Middle frontal gyrus (tissue), 1 donor: ENCODE measurements around the gene WNT2B.

Experiments used
- DNase-seq: peaks from one replicate; pipeline ENCODE4 v3.0.0-alpha.2; 2015; ENCODE audit warnings: low spot score; ENCODE audit errors: extremely low spot score

Gene WNT2B

GRCh38 chr1:112527266-112528010, 18.7 kb downstream of the WNT2B start:
- no peak for DNase-seq

DNA sequence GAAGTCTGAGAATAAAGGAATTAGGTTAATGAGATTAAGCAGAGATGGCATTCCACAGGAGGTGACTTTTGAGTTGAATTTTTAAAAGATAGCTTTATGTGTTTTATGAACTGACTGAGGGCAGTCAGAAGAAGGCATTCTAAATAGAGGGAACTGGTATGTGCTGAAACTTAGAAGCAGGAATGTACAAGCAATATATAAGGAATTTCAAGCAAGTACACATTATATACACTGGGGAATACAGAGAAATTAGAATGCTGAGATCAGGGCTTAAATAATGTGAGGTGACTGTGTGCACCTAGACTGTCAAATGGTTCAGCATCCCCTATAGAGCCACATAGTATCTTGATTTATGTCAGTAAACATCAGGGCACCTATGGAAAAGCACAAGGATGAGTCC, 19.3 kb downstream of the WNT2B start:
- no peak for DNase-seq

DNA sequence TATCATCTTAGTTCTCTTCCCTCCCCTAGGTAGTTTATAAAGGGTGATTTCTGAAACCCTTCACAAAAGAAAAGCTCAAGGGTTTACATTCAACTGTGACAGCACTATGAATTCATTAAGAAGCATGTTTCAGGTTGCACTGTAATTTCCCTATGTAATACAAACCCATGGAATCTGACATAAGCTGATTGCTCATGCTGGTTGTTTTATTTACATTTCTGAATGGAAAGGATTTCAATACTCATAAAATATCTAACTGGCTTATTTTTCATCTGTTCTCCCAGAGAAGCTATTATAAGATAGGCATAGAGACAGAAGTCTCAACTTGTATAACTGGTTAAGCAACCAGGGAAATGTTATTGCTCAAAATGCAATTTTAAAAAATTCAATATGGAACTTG, 20.5 kb downstream of the WNT2B start:
- no peak for DNase-seq

DNA sequence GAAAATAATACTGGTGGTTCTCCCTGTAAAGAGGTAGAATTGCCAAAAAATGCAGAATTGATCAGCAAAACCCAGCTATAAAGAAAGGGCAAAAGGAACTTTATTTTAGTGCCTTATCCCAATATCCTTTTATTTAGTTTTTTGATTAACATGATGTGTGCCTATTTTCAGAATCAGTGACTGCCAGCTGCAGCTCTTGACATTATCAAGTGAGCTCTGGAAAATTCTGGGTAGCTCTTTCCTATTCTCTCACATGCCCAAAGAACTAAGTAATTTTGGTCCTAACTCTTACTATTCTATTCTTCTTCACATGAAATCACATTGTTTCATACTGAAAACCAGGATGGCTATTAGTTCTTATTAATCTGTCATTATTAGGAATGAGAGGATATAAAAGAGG, 22.1 kb downstream of the WNT2B start:
- no peak for DNase-seq

GRCh38 chr1:112532064-112532463, 23.3 kb downstream of the WNT2B start:
- no peak for DNase-seq

- DNase-seq = no peak
Measured at GRCh38 chr1:112533029-112533428, 24.3 kb downstream of the WNT2B start.

DNA sequence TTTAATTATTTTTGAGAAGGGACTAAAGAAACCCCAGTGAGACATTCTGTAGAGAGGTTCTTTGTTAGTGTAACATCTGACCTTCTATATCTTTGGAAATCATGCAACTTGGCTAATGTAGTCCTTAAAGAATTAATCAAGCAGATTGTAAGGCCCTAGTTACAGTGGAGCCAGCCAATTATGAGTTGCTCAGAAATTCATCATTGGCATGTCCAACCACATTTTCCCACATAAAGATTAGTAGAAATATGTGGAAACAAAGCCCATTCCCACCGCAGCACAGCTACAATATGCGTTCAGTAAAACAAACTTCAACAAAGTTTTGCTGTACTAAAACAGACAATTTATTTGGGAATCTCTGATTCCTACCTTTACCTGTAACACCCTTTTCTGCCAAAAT, 27.8 kb downstream of the WNT2B start:
- no peak for DNase-seq

DNA sequence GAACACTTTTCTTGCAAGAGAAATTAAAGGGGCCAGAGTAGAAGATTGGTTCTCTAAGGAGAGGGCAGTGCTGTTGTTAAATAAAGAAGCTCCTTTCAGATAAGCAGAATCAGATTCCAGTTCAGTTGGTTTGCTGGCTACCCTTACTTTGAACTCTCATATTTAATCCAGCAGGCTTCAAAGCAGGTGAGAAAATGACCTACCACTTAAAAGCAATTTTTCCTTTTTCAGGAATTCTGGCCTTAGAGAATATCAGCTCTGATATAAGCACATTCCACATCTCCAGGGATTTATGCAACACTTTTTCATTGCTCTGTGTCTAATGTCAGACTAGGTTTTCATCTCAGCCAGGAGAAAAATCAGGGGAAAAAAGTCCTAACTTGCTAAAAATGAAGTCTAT, 28.7 kb downstream of the WNT2B start:
- no peak for DNase-seq

GRCh38 chr1:112538883-112539282, 30.1 kb downstream of the WNT2B start:
- no peak for DNase-seq

- no peak for DNase-seq
Measured at GRCh38 chr1:112540226-112540794, 31.5 kb downstream of the WNT2B start.

GRCh38 chr1:112541299-112541698, 32.5 kb downstream of the WNT2B start:
- DNase-seq = no peak

DNA sequence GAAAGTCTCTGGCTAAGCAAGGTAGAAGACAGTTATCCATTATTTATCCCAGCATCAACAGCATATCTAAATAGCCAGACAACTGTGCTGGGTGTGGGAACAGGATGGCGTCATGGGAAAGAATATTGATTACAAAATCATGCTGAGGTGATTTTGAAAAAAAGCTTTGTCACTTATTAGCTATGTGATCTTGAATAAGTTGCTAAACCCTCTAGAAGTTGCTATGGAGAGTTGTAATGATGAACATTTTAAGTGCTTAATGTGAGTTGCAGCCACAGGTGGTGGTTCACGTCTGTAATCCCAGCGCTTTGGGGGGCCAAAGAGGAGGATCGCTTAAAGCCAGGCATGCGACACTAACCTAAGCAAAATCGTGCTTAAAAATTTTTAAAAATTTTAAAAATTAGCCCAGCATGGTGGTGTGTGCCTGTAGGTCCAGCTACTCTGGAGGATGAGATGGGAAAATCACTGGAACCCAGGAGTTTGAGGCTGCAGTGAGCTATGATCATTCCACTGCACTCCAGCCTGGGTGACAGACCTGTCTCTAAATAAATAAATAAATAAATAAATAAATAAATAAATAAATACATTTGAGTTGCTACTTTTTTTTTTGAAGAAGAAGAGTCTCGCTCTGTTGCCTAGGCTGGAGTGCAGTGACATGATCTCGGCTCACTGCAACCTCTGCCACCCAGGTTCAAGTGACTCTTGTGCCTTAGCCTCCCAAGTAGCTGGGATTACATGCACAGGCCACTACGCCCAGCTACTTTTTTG, 33.6 kb downstream of the WNT2B start:
- no peak for DNase-seq

- no peak for DNase-seq
Measured at GRCh38 chr1:112544011-112544688, 35.4 kb downstream of the WNT2B start.

DNA sequence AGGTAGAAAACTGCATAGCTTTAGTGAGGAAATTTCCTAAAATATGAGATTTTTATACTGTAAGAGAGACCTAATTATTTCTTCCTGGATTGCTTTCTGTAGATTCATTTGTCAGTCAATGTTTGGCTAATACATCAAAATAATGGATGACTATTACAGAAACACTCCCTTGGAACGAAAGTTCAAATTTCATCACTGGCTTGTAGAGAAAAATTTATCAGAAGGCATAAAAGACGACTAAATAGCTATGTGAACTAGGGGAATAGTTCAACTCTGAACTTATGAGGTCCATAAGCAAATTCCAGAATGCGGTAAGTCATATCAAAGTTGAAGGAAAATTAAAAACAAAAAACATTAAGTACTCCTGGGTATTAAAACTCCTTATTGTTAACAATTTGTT, 36.0 kb downstream of the WNT2B start:
- DNase-seq = no peak

- no peak for DNase-seq
Measured at GRCh38 chr1:112546076-112546475, 37.3 kb downstream of the WNT2B start.

DNA sequence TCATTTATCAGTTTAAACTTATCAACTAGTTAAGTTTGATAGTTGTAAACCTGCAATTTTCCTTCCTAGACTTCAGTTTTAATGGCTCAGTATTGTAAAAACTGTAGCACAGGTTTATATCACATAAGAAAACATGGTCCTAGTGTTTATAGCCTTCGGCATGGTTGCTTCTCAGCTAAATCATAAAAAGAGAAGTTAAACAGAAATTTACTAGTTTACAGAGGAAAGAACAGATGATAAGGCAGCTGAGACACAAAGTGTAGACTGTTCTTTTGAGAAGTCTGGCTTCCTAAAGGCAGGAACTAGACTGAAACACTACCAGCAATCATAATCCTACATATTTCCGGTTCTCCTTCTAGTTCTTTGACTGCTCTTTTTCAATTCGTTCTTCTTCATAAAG, 39.8 kb downstream of the WNT2B start:
- DNase-seq = no peak

- DNase-seq = no peak
Measured at GRCh38 chr1:112549590-112549989, 40.8 kb downstream of the WNT2B start.

DNA sequence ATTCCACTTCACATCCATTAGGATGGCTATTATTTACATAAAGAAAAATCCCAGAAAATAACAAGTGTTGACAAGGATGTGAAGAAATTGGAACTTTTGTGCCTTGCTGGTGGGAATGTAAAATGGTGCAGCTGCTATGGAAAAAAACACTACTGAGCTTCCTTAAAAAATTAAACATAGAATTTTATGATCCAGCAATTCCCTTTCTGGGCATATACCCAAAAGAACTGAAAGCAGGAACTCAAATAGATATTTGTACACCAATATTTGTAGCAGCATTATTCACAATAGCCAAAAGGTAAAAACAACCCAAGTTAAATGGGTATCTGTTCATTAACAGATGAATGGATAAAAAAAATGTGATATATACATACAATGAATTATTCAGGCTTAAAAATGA, 45.6 kb downstream of the WNT2B start:
- DNase-seq = no peak

DNA sequence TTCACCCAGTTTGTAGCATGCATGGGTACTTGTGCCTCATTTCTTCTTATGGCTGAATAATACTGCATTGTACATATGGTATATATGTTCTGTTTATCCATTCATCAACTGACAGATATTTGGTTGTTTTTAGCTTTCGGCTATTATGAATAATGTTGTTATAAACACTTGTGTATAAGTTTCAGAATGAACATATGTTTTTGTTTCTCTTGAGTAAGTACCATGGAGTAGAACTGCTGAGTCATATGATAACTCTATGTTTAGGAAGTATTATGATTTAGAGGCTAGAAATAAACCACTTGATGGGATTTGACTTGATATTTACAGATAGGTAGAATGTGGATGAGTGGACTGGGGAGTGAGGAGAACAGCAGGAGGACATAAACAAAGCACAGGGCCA, 48.6 kb downstream of the WNT2B start:
- DNase-seq = no peak

DNA sequence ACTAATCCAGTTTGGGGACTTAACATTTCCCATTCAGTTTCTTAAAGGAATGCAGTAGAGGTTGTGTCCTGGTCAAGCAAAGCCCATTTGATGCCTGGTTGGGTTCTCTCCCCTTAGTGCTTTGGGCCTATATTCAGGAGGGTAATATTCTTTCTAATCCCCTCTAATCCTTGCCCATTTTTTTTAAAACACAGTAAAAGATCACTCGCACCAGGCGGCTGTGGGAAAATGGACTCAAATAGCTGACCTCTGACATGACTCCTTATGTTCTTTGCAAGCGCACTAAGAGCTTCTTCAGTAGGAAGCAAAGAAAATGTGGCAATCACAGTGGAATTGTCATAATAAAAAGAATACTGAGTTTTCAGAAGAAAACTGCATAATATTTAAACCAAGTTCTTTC, 49.9 kb downstream of the WNT2B start:
- no peak for DNase-seq

GRCh38 chr1:112563341-112563740, 54.6 kb downstream of the WNT2B start:
- no peak for DNase-seq

DNA sequence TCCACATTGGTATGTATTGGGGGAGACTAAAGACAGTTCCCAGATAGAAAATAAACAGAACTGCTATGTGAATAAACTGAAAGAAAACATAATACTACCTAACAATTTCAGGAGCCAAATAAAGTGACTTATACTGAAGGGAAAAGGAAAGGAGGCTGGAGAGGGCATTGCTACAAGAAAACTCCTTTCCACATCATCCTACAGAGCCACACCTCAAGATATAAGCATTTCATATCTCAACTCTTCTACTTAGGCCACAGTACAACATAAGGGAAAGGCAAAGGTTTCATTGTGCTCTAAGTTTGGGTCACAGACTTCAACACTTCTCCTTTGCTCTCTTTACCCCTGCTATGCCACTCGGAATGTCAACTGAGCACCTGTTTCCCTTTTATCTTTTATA, 55.3 kb downstream of the WNT2B start:
- no peak for DNase-seq
